ENCODE data around the gene OPCML.

OPCML gene

DNA sequence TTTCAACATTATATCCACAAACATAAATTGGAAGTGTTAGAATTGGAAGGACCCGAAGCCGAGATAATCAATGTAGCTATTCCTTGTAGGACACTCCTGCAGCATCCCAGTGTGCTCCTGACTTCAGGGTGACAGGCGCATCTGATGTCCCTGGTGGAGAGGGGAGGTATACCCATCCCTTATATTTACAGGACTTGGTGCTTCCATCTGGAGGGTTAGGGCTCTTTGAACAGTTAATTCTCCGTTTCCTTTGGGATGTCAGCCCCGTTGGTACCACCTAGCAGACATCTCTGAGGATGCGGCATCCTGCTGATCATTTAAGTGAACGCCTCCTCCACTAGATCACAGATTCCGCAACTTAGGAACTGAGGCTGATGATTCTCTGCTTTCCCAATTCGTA is 451.3 kb downstream of the OPCML start:
- no peak overlapping the region for H3K4me3 Mint-ChIP-seq

DNA sequence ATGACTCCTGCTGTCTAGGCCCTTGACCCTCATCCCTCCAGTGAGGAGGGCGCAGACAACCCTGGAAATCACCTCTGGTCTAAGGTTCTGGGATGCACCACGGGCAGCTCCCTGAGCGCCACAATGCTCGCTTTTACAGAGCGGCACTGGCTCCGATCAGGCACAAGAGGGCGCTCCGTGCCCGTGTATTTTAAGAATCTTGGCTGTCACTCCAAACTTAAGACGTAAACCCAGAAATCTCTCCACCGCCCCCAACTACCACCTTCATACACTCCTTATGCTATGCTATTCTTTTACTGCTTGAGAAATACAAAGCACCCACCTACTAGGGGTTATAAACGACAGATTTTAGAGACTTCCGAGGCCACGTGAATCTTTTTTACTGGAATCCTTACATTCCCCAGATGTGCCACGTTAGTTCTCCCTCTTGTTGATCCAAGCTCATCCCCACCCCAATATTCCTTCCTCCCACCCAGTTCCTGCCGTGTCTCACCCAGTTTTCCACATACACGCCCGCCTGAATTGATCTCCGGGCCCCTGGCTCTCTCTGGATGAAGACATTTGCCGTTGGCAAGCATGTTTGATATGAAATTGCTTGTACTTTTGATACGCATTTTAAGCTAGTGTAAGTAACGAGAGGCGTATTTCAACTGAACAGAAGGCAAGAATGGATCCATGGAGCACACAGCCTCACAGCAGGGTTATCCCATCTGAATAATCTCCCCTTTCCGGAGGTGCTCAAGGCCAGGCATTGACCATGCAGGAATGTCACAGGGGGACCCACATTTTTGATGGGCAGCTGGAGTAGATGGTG is 453.5 kb downstream of the OPCML start:
- Mint-ChIP-seq H3K36me3 (ENCODE audit: low read depth) (no peaks in the 10 kb centered on the region), H3K27ac (no peak overlapping the region), H3K4me1 (ENCODE audit: low read depth) (no peaks in the 10 kb centered on the region), H3K27me3 (ENCODE audit: low read depth) (peaks cover 7% of the 10 kb centered on the region), H3K9me3 (no peaks in the 10 kb centered on the region), H3K4me3 (no peak overlapping the region)

More for the DNA sequence above, 451.3 kb downstream of the OPCML start:
- no peaks in the 10 kb centered on the region for H3K9me3 Mint-ChIP-seq
- no peaks in the 10 kb centered on the region for H3K36me3 Mint-ChIP-seq (ENCODE audit: low read depth)
- peaks cover 25% of the 10 kb centered on the region for H3K27me3 Mint-ChIP-seq (ENCODE audit: low read depth)
- H3K27ac Mint-ChIP-seq = no peak overlapping the region
- no peaks in the 10 kb centered on the region for H3K4me1 Mint-ChIP-seq (ENCODE audit: low read depth)

DNA sequence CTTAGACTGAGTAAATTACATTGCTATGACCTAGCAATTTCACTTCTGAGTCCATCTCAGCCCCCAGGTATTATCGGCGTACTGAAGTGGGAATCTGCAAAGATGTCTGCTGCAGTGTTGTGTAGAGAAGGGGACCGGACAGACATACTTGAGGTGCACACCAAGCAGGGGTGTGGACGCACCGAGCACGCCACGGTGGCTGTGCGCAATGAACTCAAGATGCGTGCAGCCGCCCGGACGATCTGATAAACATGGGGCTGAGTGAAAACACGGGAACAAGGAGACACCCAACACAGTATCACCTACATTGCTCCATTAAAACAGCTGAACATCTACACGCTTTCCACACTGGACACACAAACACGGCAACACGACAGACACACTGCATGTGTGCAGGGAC is 454.3 kb downstream of the OPCML start:
- no peak overlapping the region for H3K4me3 Mint-ChIP-seq
- H3K4me1 Mint-ChIP-seq (ENCODE audit: low read depth) = no peaks in the 10 kb centered on the region
- no peaks in the 10 kb centered on the region for H3K9me3 Mint-ChIP-seq
- H3K27ac Mint-ChIP-seq = no peak overlapping the region
- peaks cover 3% of the 10 kb centered on the region for H3K27me3 Mint-ChIP-seq (ENCODE audit: low read depth)
- no peaks in the 10 kb centered on the region for H3K36me3 Mint-ChIP-seq (ENCODE audit: low read depth)

DNA sequence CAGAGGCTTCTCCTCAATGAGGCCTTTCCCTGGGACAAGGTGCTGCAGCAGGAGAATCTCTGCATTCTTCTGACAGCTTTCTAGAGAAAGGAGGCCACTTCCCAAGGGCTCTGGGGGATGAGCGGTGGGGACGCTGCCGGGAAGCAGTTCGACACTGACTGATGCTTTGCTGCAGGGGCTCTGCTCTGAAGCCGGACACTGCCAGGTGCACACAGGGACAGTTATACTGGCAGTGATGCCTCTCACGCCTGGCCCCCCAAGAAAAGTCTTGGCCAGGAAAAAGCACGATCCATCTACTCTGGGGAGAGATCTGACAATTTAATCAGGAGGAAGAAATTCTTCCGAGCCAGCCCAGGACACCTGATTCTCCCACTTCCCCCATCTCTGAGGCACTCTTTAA is 456.9 kb downstream of the OPCML start:
- Mint-ChIP-seq H3K27ac (no peak overlapping the region), H3K36me3 (ENCODE audit: low read depth) (no peaks in the 10 kb centered on the region), H3K9me3 (no peaks in the 10 kb centered on the region), H3K4me3 (no peak overlapping the region), H3K27me3 (ENCODE audit: low read depth) (peaks cover 7% of the 10 kb centered on the region), H3K4me1 (ENCODE audit: low read depth) (no peaks in the 10 kb centered on the region)

DNA sequence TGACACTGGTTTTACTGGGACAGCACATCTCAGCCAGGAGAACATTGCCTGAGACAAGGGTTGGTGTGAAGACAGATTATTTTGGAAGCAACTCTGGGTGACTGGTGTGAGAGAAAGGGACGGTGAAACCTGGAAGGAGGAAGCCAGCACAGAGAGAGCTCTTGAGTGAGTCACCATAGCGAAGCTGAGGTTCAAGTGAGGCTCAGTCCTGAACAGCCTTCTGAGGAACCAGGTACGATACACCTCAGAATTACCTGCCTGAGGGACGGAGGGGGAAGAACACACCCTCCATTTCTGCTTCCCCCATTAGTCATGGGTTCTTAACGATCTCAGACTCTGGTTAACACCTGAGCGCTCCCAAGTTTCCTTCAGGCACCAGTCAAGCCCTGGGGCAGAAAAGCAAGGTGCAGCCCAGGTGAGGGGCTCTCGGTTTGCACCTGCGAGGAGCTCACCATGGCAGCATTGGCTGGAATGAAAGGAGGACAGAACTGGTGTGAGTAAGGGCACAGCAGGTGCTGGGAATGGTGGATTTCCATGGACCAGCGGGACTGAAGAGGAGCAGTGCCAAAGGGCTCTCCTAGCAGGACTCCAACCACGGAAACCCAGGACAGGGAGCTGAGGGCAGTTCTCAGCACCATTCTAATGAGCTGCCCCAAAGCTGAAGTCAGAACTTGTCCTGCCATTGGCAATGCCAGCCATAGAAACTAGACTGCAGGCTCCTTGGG is 459.3 kb downstream of the OPCML start:
- no peaks in the 10 kb centered on the region for H3K9me3 Mint-ChIP-seq

DNA sequence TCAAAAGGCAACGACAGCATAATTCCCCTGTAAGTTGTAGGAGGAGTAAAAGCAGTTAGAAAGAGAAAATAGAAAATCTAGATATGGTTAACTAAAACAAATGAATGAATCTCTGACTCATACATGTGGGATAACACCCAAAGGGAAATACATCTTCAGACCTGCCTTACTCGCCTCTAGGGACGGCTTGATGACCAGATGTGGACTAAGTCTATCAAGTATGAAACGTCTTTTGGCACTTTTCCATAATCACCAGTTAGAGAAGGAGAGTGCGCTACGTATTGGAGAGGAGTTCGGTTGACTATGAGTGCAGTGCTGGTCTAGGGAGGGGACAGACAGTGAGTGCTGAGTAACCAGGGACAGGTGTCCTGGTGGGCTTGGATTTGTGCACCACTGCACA is 459.9 kb downstream of the OPCML start:
- Mint-ChIP-seq H3K4me3 (no peak overlapping the region), H3K27me3 (ENCODE audit: low read depth) (peaks cover 3% of the 10 kb centered on the region)

More for the DNA sequence above, 459.3 kb downstream of the OPCML start:
- Mint-ChIP-seq H3K27me3 (ENCODE audit: low read depth) (peaks cover 3% of the 10 kb centered on the region), H3K27ac (no peak overlapping the region), H3K4me1 (ENCODE audit: low read depth) (no peaks in the 10 kb centered on the region), H3K4me3 (no peak overlapping the region), H3K36me3 (ENCODE audit: low read depth) (no peaks in the 10 kb centered on the region)

DNA sequence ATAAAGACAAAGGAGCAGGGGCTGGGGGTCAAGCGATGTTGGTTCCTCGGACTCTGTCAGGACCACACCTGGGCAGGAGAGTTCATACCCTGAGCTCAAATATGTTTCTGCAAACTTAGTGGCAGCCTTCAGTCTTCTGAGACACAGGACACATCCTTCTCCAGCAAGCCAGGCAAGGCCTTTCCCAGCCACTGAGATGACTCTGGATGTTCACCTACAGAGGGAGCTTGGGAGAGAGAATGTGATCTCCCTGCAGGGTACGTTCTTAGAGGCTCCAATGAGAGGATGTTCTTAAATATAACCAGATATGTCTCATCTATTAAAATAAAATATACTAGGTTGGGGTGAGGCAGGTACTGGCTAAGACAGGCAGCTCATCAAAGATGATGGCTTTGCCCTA is 461.5 kb downstream of the OPCML start:
- Mint-ChIP-seq H3K9me3 (no peaks in the 10 kb centered on the region), H3K4me1 (ENCODE audit: low read depth) (no peaks in the 10 kb centered on the region), H3K27ac (no peak overlapping the region)

More for the DNA sequence above, 459.9 kb downstream of the OPCML start:
- Mint-ChIP-seq H3K4me1 (ENCODE audit: low read depth) (no peaks in the 10 kb centered on the region), H3K36me3 (ENCODE audit: low read depth) (no peaks in the 10 kb centered on the region), H3K27ac (no peak overlapping the region), H3K9me3 (no peaks in the 10 kb centered on the region)

DNA sequence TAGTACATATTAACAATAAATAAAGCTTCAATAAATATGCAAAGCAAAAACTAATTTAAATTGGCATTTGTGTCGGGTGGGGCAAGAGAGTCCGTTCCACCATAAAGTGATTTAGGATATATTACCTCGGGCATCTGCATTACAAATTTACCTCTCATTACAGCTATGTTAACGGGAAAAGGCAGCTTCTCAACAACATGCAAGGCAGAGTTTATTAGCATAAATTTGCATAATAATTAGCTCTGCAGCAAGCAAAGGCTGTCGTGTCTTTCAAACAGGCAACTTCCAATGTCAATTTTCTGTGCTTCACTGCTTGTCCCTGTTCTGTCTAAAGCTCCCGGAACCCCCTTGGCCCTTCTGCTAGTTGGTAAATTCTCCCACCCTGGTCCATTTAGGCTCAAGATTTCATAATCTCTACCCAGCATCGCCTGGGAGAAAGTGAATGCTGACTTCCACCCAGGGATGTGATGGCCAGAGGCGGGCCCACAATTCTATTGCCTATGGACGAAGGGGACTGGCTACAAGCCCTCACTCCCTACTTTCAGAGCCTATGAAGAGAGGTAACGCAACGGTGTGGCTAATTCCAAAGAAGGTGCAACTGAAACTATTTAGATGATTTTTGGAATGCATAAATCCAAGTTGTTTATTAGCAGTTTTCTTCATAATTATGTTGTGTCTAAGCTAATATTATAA is 462.1 kb downstream of the OPCML start:
- Mint-ChIP-seq H3K4me1 (ENCODE audit: low read depth) (no peaks in the 10 kb centered on the region), H3K27me3 (ENCODE audit: low read depth) (peaks cover 8% of the 10 kb centered on the region), H3K36me3 (ENCODE audit: low read depth) (no peaks in the 10 kb centered on the region), H3K9me3 (no peaks in the 10 kb centered on the region), H3K27ac (no peak overlapping the region), H3K4me3 (no peak overlapping the region)

More for the DNA sequence above, 461.5 kb downstream of the OPCML start:
- Mint-ChIP-seq H3K36me3 (ENCODE audit: low read depth) (no peaks in the 10 kb centered on the region), H3K27me3 (ENCODE audit: low read depth) (peaks cover 7% of the 10 kb centered on the region), H3K4me3 (no peak overlapping the region)

DNA sequence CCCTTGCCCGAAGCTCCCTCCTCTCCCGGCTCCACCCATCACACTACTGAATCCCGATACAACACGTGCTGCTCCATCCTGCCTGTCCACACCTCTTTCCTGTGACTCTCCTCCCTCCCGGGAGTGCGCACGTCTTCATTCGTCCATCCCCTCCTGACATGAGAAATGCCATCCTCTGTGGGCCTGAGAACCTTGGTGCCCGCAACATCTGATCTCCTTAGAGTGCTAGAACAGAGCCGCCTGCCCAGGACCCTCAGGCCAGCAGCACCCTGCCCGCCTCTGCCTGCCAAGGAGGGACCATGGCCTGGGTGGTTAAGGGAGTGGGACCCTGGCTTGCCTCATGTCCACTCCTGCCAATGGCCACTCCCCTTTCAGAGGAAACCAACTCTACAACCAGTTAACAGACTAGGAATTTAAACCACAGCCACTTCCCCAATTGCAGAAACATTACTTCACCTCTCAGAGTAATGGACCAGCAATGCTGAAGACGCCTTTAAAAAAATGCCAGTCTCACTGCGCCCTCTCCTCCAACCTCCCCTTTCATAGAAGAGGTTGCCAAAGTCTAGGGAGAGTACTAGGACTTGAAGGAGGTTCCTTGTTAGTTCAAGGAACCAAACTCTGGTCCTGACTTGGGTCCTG is 466.3 kb downstream of the OPCML start:
- H3K9me3 Mint-ChIP-seq = no peaks in the 10 kb centered on the region
- peaks cover 27% of the 10 kb centered on the region for H3K27me3 Mint-ChIP-seq (ENCODE audit: low read depth)
- no peaks in the 10 kb centered on the region for H3K36me3 Mint-ChIP-seq (ENCODE audit: low read depth)
- H3K4me1 Mint-ChIP-seq (ENCODE audit: low read depth) = peaks cover 3% of the 10 kb centered on the region
- H3K4me3 Mint-ChIP-seq = no peak overlapping the region
- no peak overlapping the region for H3K27ac Mint-ChIP-seq

DNA sequence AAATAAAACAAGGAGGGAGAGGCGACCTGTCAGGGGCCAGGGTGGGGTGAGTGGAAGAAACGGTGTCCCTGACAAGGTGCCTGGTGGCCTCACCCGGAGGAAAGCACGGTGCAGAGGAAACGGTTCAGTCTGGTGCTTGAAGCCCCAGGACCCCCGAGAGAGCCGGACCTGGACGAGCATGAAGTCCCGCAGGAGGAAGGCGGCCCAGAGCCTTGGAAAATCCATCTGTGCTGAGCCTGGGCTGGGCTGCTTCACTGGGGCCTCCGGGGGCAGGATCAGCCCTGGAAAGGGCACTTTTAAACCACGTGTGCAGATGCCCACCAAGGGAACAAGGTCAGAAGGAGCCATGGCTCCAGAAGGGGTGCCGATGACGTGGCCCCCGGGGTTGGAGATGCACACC is 467.3 kb downstream of the OPCML start:
- H3K27ac Mint-ChIP-seq = no peak overlapping the region
- H3K36me3 Mint-ChIP-seq (ENCODE audit: low read depth) = no peaks in the 10 kb centered on the region
- no peaks in the 10 kb centered on the region for H3K9me3 Mint-ChIP-seq
- peaks cover 3% of the 10 kb centered on the region for H3K4me1 Mint-ChIP-seq (ENCODE audit: low read depth)
- peaks cover 27% of the 10 kb centered on the region for H3K27me3 Mint-ChIP-seq (ENCODE audit: low read depth)
- H3K4me3 Mint-ChIP-seq = no peak overlapping the region

DNA sequence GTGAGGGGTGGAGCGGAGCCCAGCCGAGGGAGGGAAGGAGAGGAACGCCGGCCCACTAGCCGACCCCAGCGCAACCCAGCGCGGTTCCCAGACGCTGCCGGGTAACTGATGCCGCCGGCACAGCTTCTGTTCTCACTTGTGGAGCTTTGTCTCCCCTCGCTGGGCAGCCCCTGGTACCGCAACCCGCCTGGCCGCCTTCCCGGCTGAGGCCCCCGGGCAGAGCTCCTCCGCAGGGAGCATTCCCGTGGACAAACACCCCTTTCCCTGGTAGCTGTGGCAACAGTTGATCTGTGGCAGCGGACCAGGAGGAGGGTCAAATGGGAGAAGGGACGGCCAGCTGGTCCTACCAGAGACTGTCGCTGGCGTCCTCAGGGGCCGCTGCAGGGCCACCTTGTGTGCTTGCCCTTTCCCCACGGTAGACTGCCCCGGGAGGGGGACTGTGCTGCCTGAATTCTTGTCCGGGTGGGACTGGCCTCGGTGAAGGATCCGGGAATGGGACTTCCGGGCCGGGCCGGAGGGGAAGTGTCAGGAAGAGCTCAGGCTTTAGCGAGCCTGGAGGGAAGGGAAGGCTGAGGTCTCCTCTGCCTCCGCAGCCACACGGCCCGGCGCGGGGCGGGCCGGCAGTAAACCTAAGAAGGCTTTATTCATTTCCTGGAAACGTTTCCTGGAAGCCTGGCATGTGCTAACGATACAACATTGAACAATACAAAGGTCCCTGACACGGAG is 468.0 kb downstream of the OPCML start:
- H3K27ac Mint-ChIP-seq = no peak overlapping the region
- no peaks in the 10 kb centered on the region for H3K36me3 Mint-ChIP-seq (ENCODE audit: low read depth)
- peaks cover 3% of the 10 kb centered on the region for H3K4me1 Mint-ChIP-seq (ENCODE audit: low read depth)
- H3K9me3 Mint-ChIP-seq = no peaks in the 10 kb centered on the region
- H3K27me3 Mint-ChIP-seq (ENCODE audit: low read depth) = peaks cover 27% of the 10 kb centered on the region
- H3K4me3 Mint-ChIP-seq = no peak overlapping the region

DNA sequence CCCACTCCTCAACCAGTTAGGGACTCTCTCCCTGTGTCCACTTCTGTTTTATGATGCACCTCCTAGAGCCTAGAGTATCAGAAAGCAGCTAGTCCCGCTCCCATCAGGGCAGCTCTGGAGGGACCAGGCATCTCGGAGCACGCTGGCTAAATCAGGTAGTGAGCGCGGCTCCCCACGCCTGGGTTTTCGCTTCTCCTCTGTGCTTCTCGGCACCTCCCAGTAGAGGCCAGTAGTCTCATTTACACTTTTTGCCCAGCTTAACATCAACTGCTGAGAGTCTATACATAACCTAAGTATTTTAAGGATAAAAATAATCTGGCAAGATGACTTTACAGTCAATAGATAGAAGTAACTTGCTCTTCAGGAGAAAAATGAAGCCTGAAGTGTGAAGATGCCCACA is 473.8 kb downstream of the OPCML start:
- H3K4me1 Mint-ChIP-seq (ENCODE audit: low read depth) = no peaks in the 10 kb centered on the region
- H3K4me3 Mint-ChIP-seq = no peak overlapping the region
- no peaks in the 10 kb centered on the region for H3K36me3 Mint-ChIP-seq (ENCODE audit: low read depth)
- H3K27me3 Mint-ChIP-seq (ENCODE audit: low read depth) = peaks cover 12% of the 10 kb centered on the region
- H3K9me3 Mint-ChIP-seq = no peaks in the 10 kb centered on the region
- H3K27ac Mint-ChIP-seq = no peak overlapping the region

DNA sequence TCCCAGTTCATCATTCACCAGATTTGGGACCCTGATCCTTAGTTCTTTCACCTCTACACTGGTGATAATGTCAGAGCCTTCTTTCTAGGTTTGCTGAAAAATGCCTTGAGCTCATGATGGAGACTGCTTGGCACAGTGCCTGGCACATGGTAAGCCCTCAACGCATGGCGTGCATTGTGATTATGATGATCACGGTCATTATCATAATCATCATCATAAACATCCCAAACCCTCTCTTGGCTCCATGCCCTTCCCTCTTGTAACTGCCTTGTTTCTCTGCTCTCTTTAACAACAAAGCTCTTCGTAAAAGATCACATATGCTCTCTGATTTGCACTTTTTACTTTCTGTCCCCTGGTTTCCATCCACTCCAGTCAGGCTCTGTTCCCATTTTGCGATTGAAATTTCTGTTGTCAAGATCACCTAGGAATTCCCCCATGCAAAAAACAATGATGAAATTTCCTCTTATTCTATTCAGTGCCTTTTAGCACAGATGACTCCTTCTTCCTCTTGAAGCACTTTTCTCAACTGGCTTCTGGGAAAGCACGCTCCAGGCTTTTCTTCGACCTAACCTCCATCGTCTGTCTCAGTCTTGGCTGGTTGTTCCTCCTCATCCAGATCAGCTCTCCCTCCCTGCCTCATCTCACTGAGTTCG is 479.1 kb downstream of the OPCML start:
- Mint-ChIP-seq H3K36me3 (ENCODE audit: low read depth) (no peaks in the 10 kb centered on the region), H3K4me3 (no peak overlapping the region), H3K27me3 (ENCODE audit: low read depth) (no peaks in the 10 kb centered on the region), H3K27ac (no peak overlapping the region), H3K4me1 (ENCODE audit: low read depth) (no peaks in the 10 kb centered on the region), H3K9me3 (no peaks in the 10 kb centered on the region)

All from T-helper 1 cell treated with Interleukin-12 subunit alpha and Interleukin-12 subunit beta and Interleukin-4 antibody, amounts not matched to agents 30 μg/mL and 1 μg/mL, for 36 hours (primary cell).